Activated T-cell treated with anti-CD3 and anti-CD28 coated beads for 48 hours (primary cell): ENCODE data around the gene ARL4A.
"Not testable (repeated sequence)": the region's sequence is repeated elsewhere in the genome, so short reads cannot be mapped to it uniquely, and the experiment has no call there.

ENCODE experiments used
- DNase-seq: peaks from one replicate; pipeline ENCODE4 v3.0.0-alpha.2; 2020; ENCODE audit warnings: low read depth

Gene ARL4A

DNA sequence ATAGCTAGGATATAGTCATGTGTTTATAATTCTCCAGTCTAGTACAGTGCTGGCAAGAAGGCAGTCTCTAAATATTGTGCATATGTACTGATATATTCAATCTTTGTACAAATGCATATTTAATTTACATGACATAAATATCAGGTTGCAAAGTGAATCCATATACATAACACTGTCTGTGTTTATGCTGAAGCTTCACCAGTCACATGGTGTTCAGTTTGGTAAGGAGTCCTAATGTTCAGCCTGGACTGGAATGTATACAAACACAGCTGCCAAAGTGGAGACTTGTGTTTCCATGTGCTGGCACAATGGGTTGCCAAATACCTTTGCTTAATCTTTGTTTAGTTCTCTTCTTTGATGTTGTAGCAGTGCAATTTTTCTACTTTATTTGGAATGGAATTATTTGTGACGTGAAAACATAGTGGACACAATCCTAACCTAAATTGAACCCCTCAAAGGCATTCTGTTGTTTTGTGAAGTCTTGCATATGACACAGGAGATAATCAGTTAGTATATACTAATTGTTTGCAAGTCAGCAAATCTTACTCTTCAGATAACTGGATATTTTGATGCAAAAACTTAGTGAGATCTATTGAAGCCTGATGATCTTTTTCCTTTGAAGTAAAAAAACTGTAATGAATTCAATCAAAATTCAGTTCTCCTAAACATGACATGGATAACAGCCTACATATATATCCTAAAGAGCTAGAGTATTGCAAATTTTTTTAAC is 17.3 kb upstream of the ARL4A start:
- DNase-seq: no peak

DNA sequence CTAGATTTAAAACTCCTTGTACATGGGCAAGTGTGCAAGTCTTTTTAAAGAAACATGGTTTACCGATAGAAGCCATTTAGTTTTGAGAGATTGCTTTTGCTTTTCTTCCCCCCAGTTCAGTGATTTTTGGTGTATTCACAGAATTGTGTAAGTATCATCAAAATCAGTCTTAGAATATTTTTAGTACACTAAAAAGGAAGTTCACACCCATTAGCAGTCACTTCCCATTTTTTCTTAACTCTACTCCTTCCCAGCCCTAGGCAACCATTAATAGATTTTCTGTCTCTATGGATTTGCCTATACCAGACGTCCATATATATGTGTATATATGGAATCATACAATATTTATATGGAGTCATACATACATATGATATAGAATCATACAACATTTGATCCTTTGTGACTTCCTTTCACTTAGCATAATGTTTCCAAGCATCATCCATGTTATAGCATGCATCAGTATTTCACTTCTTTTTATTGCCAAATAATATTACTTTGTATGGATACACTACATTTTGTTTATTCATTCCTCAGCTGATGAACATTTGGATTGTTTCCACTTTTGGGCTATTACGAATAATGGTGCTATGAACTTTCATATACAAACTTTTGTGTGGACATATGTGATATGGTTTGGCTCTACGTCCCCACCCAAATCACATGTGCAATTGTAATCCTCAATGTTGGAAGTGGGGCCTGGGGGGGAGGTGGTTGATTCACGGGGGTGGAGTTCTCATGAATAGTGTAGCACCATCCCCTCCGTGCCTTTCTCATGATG is 16.5 kb upstream of the ARL4A start:
- no peak for DNase-seq

DNA sequence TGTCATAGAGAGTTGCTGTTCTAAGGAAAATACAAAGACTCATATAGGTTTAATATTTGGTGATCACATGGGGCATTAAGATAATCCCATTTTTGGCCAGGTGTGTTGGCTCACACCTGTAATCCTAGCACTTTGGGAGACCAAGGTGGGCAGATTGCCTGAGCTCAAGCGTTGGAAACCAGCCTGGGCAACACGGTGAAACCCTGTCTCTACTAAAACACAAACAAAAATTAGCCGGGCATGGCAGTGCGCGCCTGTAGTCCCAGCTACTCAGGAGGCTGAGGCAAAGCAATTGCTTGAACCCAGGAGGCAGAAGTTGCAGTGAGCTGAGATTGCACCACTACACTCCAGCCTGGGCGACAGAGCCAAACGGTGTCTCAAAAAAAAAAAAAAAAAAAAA is 14.0 kb upstream of the ARL4A start:
- DNase-seq: not testable (repeated sequence)

DNA sequence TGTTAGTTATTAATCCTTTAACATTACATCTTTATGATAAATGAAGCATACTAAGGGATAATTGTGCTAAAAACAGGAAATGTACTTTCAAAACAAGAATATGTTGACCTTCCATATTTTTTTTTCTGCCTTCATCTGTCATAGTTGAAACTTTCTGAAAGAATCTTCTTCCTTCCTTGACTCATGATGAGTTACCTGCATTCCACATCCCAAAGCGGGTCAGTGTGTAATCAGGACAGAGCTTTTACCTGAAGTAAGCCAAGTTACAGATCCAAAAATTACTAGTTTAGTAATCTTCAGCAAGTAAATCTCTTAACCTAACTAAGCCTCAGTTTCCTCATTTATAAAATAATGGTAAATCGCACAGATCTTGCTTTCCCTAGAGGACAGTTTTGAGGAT is 13.4 kb upstream of the ARL4A start:
- no peak for DNase-seq

DNA sequence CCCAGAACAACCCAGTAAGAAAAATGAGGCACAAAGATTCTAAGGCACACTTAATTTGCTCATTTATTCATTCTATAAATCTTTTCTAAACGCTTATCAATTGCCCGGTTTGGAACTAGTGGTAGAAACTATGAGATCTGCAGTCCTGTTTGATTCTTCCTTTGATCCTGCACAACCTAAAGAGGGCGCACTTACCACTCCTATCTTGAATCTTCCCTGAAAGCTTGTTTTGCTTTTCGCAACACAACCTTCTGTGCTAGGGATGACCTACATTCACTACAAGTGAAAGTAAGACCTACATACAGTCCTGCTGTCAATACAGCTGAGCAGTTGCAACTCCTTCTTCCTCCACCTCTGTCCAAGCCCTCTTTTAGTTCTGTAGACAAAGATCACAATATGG is 12.6 kb upstream of the ARL4A start:
- DNase-seq: no peak

DNA sequence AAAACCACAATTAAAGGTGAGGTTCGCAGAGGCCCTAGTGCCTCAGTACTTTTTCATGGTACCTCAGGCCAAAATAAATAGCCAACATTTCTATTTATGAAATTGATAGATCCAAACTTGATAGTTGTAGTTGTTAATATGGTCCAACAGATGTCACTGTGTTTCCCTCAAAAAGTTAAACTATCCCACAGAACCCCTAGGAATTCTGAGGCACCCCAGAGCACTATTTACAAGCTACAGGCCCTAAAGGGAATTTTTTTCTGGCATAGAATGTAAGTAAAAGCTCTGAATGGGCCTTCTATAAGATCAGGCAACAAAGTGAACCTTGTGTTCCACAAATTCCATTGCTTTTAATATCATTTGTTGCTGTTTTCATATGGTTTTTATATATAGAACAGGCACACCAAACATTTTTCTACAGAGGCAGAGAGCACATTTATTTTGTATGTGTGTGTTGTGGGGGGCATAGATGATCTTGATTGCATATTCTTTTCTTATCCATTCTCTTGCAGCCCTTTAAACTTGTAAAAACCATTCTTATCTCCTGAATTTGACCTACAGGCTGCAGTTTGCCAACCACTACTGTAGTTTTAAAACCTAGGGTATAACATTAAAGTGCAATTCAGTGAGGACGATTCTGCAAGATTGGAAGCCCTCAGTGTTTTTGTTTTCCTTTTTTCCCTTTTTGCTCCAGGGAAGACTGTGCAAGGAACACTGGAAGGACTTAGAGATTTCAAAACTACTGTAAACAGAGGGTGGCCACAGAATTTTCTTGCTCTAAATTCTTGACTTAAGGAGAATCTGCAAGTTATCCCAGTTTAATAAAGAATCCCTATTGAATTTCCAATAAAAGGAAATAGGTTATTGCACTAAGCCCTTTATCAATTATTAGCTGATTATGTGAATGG is 3.5 kb upstream of the ARL4A start:
- no peak for DNase-seq

DNA sequence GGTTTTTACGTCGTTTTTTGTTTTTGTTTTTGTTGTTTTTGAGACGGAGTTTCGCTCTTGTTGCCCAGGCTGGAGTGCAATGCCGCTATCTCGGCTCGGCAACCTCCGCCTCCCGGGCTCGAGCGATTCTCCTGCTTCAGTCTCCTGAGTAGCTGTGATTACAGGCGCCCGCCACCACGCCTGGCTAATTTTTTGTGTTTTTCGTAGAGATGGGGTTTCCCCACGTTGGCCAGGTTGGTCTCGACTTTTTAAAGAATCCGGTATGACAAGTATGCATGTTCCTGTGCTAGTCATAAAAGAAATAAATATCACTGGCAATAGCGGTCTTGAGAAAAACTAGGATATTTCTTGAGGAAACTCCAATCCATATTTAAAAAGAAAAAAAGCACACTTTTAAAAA is 2.7 kb upstream of the ARL4A start:
- no peak for DNase-seq

DNA sequence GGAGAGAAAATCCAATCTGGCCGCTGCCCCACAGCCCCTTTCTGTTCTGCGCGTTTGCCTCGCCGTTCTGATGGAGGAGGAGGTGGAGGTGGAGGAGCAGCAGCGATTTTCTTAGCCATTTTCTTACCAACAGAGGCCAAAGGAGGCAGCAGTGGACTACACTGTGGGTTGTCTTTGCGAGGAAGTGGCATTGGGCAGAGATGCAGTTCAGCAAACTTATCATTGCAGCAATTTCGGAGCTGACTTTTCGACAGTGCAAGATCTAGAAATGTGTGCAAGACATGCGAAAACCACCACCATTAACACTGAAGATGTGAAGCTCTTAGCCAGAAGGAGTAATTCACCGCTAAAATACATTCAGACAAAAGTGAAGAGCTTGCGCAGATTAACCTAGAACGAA is 1.9 kb upstream of the ARL4A start:
- peak; percentile 8 for DNase-seq

DNA sequence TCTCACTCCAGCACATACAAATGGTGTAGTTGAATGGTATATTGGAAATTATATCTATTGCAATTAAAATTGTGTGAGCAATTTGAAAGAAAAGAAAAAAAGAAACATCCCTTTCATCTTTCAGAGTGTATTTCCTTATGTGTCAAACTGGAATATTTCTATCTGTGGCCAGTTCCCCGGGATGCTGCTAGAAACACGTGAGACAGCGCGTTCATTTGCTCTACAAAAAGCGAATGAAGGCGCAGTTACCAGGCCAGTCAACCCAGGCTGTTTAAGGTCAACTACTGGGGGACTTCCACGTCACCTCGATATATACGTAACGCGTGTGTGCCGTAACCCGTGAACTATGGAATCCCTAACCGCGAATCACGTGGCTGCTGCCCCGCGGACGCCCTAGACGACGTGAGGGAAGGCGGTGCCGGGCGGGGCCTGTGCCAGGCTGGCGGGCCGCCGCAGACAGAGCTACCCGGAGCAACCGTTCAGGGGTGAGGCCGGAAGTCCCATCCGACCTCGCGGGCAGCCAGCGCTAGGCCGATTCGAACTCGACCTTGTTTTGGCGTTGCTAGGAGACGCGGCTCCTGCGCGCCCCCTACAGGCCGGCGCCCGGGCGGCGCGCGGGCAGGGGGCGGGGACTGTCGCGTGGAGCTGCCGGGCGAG is 1.1 kb upstream of the ARL4A start:
- peak; percentile 95 for DNase-seq

DNA sequence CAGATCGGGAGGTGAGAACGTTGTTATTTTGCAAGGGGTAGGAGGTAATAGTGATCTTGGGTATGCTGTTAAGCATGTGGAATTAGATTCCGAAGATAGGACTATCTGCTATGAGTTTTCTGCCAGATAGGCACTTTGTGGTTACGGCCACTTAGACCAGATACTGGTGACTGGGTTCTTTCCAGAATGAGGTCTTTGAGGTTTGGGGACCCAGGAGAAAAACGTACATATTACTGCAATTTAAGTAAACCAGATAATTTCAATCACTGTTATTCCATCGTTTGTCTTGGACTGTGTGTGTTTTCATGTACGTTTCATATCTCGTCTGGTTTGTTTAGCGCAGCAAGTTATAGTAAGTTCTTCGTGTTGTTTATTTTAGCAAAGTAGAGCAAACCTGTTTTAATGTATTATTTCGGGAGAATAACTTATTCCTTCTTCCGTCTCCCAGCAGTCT is 312 bp downstream of the ARL4A start:
- no peak for DNase-seq

DNA sequence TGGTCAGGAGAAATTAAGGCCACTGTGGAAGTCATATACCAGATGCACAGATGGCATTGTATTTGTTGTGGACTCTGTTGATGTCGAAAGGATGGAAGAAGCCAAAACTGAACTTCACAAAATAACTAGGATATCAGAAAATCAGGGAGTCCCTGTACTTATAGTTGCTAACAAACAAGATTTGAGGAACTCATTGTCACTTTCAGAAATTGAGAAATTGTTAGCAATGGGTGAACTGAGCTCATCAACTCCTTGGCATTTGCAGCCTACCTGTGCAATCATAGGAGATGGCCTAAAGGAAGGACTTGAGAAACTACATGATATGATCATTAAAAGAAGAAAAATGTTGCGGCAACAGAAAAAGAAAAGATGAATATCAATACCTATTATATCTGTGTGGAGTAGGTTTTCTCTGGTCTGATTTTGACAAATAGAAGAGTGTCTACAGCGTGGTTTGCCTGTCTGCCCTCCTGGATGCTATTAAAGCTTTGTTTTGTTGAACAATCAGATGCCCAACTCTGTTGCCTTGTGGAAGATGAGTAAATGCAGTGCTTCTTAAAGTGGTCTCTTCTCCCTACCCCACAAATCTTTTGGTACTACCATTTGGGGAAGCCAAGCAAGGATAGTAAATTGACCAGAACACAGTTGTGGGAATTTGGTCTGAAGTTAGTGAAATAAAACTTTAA is 1.2 kb downstream of the ARL4A start:
- not testable (repeated sequence) for DNase-seq

DNA sequence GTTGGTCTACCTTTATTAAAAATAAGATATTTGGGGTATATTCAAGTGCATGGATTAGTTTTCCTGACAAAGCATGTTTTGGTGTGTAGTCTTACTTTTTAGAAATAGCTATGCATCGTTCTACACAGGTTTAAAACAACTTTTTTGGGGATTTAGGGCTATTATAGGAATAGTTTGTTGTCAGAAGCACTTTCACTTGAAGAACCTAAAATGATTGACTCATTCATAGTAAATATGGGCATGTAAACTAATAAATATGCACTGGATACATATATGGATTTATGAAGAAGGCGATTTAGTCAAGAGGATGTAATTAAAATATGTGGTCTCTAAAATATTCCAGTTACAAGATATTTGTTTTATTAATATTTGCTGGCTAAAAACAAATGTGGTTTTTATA is 2.0 kb downstream of the ARL4A start:
- DNase-seq: no peak

DNA sequence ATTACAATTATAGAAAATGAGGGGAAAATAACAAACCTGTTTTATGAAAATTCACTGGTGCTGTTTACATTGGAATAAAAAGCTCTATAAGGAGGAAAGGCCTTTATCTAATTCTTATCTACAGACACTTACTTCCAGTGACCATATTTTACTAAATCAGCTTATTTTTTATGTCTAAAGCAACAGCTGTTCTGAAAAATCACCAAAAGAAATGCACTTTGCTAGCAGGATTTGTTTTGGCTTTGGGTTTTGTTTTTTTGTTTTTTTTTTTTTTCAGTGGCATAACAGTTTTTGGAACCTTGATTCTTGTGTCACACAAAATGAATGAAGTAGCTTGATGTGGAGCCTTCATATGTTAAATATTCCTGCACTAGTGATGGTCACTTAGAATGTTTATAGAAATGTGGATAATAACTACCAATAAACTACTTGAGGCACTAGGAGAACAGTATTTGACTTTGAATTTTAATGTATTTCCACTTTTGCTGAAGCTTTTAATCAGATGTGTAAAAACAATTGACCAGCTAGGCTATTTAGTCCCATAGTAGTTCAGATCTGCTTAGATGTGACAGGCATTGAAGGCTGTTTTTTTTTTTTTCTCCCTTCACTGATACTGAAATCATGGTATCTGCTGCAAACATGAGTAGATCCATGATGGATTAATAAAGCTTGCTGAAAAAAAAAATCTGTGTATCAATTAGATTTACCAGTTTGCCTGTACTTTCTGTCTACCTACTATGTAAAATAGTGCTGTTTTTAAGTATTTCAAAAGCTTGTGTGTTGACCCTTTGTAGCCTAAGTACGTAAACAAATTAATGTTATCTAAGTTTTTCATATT is 2.8 kb downstream of the ARL4A start:
- no peak for DNase-seq

DNA sequence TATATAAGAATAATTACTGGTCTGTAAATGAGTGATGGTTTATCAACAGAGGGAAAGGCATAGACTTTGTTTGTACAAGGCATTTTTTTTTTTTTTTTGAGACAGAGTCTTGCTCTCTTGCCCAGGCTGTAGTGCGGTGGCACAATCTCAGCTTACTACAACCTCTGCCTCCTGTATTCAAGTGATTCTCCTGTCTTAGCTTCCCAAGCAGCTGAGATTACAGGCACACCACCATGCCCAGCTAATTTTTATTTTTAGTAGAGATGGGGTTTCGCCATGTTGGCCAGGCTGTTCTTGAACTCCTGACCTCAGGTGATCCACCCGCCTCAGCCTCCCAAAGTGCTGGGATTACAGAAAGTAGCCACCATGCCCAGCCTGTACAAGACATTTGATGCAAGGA is 4.0 kb downstream of the ARL4A start:
- DNase-seq: not testable (repeated sequence)

DNA sequence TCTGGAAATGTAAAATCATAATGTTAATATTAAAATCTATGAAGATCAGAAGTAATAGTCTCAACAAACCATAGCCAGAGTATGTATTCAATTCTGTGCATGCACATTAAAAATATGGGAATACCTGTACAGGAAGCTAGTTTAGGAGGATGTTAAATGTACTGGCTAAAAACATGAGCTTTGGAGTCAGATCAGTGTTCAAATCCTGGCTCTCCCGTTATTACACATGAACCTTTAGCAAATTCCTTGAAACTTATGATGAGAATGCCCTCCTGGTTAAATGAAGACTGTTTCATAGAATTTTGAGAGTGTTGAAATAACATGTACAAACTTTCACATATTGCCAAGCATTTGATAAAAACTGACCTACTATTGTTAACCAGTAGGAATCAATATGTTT is 4.6 kb downstream of the ARL4A start:
- no peak for DNase-seq

DNA sequence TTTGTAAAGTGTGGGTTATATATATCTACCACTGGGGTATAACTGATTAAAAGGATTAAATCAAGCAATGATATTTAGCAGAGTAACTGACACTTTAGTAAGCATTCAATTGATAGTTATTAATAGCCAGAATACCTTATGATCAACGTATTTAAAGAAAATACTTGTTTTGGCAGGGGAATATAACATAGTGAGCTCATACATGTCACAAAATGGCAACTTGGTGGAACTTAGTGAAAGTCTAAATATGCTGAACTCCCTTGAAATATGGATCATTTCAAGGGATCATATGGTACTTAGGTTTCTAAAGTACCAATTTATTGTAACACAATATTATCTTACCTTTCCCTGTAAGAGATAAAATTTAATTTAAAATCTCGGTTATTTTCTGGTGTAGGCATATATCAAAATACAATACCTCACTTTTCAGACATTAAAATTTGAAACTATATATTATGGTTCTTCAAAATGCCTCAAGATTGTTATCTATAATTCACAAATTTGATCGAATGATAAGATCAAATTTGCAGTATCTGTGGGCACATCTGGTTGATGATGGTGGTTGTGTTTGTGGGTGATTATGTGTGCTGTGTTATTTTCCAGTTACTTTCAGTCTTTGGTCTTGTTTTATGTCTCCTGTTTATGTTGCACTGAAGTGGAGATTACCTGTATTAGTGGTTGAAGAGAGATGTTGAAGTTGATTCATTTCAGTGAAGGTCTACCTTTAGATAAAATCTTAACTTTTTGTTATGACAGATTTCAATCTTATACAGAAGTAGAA is 5.2 kb downstream of the ARL4A start:
- no peak for DNase-seq

DNA sequence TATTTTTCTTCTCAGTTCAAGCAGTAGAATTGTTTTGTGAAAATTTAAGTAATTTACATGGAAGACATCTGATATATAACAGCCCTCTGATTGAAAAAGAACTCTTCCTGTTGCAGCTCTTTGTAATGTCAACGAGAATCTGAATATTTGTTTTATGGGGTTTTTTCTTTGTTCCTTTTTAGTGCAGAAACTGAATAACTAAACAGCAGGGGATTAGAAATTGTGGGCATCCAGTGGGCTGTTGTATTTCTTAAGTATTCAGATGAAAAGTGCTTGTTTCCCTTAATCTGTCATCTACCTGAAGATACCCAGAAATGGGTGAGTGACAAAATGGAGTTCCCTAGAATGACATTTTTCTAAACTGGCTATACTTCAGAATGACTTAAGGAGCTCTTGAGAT is 7.4 kb downstream of the ARL4A start:
- DNase-seq: no peak

DNA sequence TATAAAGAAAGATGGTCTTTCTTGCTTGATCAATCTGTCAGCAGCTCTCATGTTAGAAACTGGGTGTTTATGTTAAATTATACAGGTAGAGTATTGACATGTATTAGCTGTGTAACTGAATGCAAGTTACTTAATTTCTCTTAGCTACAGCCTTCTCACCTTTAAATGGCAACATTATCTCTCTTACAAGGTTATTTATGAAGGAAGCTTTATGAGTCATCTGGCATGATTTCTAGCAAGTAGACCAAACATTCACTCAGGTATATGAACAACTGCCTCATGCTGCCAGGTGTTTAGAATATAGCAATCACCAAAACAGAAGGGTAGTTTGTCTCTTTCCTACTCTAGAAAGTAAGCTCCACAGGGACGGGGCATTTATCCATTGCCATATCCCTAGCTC is 8.5 kb downstream of the ARL4A start:
- no peak for DNase-seq

DNA sequence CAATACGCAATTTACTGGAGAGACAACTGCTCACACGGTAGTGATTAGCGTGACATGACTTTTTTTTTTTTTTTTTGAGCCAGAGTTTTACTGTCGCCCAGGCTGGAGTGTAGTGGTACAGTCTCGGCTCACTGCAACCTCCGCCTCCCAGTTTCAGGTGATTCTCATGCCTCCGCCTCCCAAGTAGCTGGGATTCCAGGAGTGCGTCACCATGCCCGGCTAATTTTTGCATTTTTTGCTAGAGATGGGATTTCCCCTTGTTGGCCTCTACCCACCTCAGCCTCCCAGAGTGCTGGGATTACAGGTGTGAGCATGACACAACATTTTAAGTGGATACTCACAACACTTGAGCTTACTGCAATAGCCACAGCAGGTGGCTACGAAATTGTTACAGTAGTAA is 11.9 kb downstream of the ARL4A start:
- DNase-seq: no peak

DNA sequence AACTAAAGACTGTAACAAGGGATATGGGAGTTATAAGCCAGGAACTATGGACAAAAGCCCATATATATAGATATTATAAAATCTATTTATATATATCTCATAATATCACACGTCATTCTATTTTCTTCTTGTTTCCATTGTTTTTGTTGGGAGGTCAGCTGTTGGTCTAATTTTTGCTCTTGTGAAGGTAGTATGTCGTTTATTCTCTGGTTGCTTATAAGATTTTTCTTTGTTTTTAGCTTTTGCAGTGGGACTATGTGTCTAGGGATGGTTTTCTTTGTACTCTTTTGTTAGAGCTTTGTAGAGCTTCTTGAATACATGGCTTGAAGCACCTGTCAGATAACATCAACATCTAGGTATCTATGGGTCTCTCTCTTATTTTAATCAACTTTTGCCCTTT is 14.0 kb downstream of the ARL4A start:
- DNase-seq: no peak
